PC-3 (cell line): ENCODE data around the gene ZNF365. TPM values are rescaled to one million over a fixed set of nuclear protein-coding genes. Genes with fewer than 3 reads are reported as not detected.
"Not testable (repeated sequence)": the region's sequence is repeated elsewhere in the genome, so short reads cannot be mapped to it uniquely, and the experiment has no call there.

Experiments used
- ATAC-seq: fragments of 200-7000 bp; cut with Tn5 transposase; 2 replicates; pipeline ENCODE4 v1.9.1; 2020; ENCODE audit warnings: mild to moderate bottlenecking, moderate library complexity
- BruUV-seq: library from RNA; stranded (reverse); fragments of 400-500 nt; replicated peaks from 2 replicates; lab custom pipeline; 2021; lab: Mats Ljungman, UMichigan
- CTCF ChIA-PET: fragments of 300-600 bp; sonication (Branson Sonifier 250); formaldehyde crosslinking; loops from one replicate; lab custom pipeline; 2022; ENCODE audit warnings: antibody characterized with exemption; lab: Charles Lee
- POLR2A ChIA-PET: fragments of 300-600 bp; sonication (Branson Sonifier 250); formaldehyde crosslinking; loops from one replicate; lab custom pipeline; 2022; ENCODE audit warnings: antibody characterized with exemption; ENCODE audit not compliant: unreplicated experiment; lab: Charles Lee
- DNase-seq: peaks from one replicate; pipeline ENCODE4 v3.0.0-alpha.2; 2015
- H2AFZ ChIP-seq: fragments of 300-600 bp; sonication (generic); 2 replicates; pipeline ENCODE4 v1.6.0; 2016; ENCODE audit warnings: antibody characterized with exemption, low read length
- H3F3A ChIP-seq: fragments of 300-600 bp; sonication (generic); one replicate; pipeline ENCODE4 v1.6.0; 2017; ENCODE audit warnings: antibody characterized with exemption, low read length, control low read depth, mild to moderate bottlenecking; ENCODE audit not compliant: unreplicated experiment
- H3K27ac ChIP-seq: fragments of 300-600 bp; sonication (generic); 2 replicates; pipeline ENCODE4 v1.5.1; 2016; ENCODE audit warnings: mild to moderate bottlenecking, low read length
- H3K27me3 ChIP-seq: fragments of 300-600 bp; sonication (generic); 2 replicates; pipeline ENCODE4 v1.6.1; 2016; ENCODE audit warnings: low read length, mixed read lengths
- H3K36me3 ChIP-seq: fragments of 300-600 bp; sonication (generic); 2 replicates; pipeline ENCODE4 v1.6.1; 2016; ENCODE audit warnings: low read depth, mixed run types, low read length, mixed read lengths
- H3K4me1 ChIP-seq: fragments of 300-600 bp; sonication (generic); 2 replicates; pipeline ENCODE4 v1.5.1; 2016; ENCODE audit warnings: low read length; ENCODE audit not compliant: insufficient read depth
- H3K4me2 ChIP-seq: fragments of 300-600 bp; sonication (generic); 2 replicates; pipeline ENCODE4 v1.6.0; 2016; ENCODE audit warnings: low read length
- H3K4me3 ChIP-seq: fragments of 300-600 bp; sonication (generic); 2 replicates; pipeline ENCODE4 v1.5.1; 2016; ENCODE audit warnings: mild to moderate bottlenecking, low read length, mixed read lengths
- H3K79me2 ChIP-seq: fragments of 300-600 bp; sonication (generic); 2 replicates; pipeline ENCODE4 v1.6.1; 2017; ENCODE audit warnings: low read length, mixed read lengths
- H3K9ac ChIP-seq: fragments of 300-600 bp; sonication (generic); 2 replicates; pipeline ENCODE4 v1.6.0; 2016; ENCODE audit warnings: mild to moderate bottlenecking, low read length
- H3K9me2 ChIP-seq: fragments of 300-600 bp; sonication (generic); replicated peaks from 2 replicates; pipeline ENCODE4 v1.6.1; 2016; ENCODE audit warnings: mixed run types, low read length, mixed read lengths
- H3K9me3 ChIP-seq: fragments of 300-600 bp; sonication (generic); 2 replicates; pipeline ENCODE4 v1.6.1; 2016; ENCODE audit warnings: low read length, mixed read lengths
- H4K20me1 ChIP-seq: fragments of 300-600 bp; sonication (generic); 2 replicates; pipeline ENCODE4 v1.6.1; 2016; ENCODE audit warnings: low read length, mixed read lengths
- EZH2 ChIP-seq: fragments of 300-600 bp; sonication (generic); IDR thresholded peaks from one replicate; pipeline ENCODE4 v1.6.1; 2017; ENCODE audit warnings: antibody characterized with exemption, mild to moderate bottlenecking, low read length; ENCODE audit not compliant: unreplicated experiment
- EZH2phosphoT487 ChIP-seq: fragments of 300-600 bp; sonication (generic); IDR thresholded peaks from 2 replicates; pipeline ENCODE4 v1.6.1; 2018; ENCODE audit warnings: mild to moderate bottlenecking, antibody characterized with exemption, low read length, borderline replicate concordance
- intact Hi-C: fragments of 100-400 bp; cut with micrococcal nuclease; formaldehyde crosslinking; loops from 2 replicates; pipeline ENCODE4 v1.9.0; 2023
- total RNA-seq: library from RNA; depleted of rRNA; stranded (reverse); fragments of >200 nt; gene quantifications from 2 replicates; pipeline ENCODE4 v1.2.3, GENCODE V29; 2014
- TF ChIP-seq, protein P1 (sequence below): fragments of 300-600 bp; sonication (generic); conservative IDR thresholded peaks from 2 replicates; pipeline ENCODE4 v1.5.1; 2017; ENCODE audit warnings: antibody characterized with exemption, low read depth, mild to moderate bottlenecking, low read length

ZNF365 gene
- total RNA-seq, 1 experiment from 2014 or later: 20.2 TPM

DNA sequence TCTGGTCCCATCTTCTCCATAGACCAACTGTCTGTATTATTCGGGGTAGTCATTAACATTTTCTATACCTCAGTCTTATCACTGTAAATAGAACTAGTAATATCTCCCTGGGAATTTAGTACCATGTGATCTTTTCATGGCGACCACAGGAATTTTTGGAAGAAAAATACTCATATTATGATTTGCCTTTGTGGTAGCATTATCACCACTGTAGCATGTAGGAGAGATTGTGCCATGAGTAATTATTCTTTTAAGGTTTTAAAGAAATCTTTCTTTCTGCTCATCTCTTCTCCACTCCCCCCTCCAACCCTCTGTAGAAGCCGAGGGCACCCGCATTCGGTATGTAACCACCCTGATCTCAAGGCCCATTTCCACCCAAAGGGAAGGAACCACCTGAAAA lies 25.0 kb downstream of the ZNF365 start:
- H3K9me3 ChIP-seq: no peaks in the 10 kb centered on the region
- H3F3A ChIP-seq: no peaks in the 10 kb centered on the region
- no peaks in the 10 kb centered on the region for H3K4me1 ChIP-seq
- H3K4me2 ChIP-seq: no peak overlapping the region
- H3K9ac ChIP-seq: no peak overlapping the region
- POLR2A ChIA-PET: no interaction called here
- 0 out of 2 replicates have a peak, but pooled peaks cover 5% of the 10 kb centered on the region for H3K36me3 ChIP-seq
- no peaks in the 10 kb centered on the region for H4K20me1 ChIP-seq
- no TSS peak for BruUV-seq
- no peak overlapping the region for H3K4me3 ChIP-seq
- no peak for ATAC-seq
- no peaks in the 10 kb centered on the region for H3K9me2 ChIP-seq
- no peaks in the 10 kb centered on the region for H3K79me2 ChIP-seq
- no peaks in the 10 kb centered on the region for H3K27me3 ChIP-seq
- no peak overlapping the region for H3K27ac ChIP-seq
- TF ChIP-seq, protein P1, sequence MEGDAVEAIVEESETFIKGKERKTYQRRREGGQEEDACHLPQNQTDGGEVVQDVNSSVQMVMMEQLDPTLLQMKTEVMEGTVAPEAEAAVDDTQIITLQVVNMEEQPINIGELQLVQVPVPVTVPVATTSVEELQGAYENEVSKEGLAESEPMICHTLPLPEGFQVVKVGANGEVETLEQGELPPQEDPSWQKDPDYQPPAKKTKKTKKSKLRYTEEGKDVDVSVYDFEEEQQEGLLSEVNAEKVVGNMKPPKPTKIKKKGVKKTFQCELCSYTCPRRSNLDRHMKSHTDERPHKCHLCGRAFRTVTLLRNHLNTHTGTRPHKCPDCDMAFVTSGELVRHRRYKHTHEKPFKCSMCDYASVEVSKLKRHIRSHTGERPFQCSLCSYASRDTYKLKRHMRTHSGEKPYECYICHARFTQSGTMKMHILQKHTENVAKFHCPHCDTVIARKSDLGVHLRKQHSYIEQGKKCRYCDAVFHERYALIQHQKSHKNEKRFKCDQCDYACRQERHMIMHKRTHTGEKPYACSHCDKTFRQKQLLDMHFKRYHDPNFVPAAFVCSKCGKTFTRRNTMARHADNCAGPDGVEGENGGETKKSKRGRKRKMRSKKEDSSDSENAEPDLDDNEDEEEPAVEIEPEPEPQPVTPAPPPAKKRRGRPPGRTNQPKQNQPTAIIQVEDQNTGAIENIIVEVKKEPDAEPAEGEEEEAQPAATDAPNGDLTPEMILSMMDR: no peak
- no peak for TF ChIP-seq EZH2phosphoT487
- no peak for TF ChIP-seq EZH2
- no peak overlapping the region for H2AFZ ChIP-seq
- intact Hi-C loops: no loop called here
- no peak for DNase-seq
- CTCF ChIA-PET: no interaction called here

DNA sequence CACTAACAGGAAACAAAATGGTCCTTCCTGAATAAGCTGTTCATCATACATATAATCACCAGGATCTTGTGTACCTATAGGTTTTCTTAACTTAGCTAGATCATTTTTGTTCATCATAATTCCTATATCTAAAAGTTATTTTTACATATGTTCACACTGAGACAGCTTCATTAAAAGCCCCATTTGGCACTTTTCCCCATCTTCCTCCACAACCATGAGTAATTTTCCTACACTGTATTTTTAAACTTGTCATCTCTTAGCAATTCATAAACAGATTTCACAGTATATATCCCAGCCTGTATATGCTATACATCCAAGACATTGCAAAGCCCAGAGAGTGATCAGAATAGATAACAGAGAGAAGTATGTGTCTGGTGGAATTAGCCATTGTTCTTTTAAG lies 28.3 kb downstream of the ZNF365 start:
- ATAC-seq (no peak), DNase-seq (no peak)
- ChIA-PET CTCF (interaction anchor here (0.9 kb wide), 1 partner anchor 138 kb away, joined by 4 read pairs; no protein-coding TSS in a partner anchor), POLR2A (no interaction called here)
- no peak overlapping the region for H3K9ac ChIP-seq
- no peaks in the 10 kb centered on the region for H3K27me3 ChIP-seq
- H3K79me2 ChIP-seq: no peaks in the 10 kb centered on the region
- H3K4me3 ChIP-seq: no peak overlapping the region
- no peak overlapping the region for H3K4me2 ChIP-seq
- no peaks in the 10 kb centered on the region for H3K4me1 ChIP-seq
- H3K9me3 ChIP-seq: peaks cover 5% of the 10 kb centered on the region
- H3K36me3 ChIP-seq: peaks cover 5% of the 10 kb centered on the region; the same call in 1 of the 2 replicates
- no peaks in the 10 kb centered on the region for H3K9me2 ChIP-seq
- BruUV-seq: no TSS peak
- TF ChIP-seq, protein P1: no peak
- no peak for TF ChIP-seq EZH2phosphoT487
- no peak for TF ChIP-seq EZH2
- H2AFZ ChIP-seq: no peak overlapping the region
- H4K20me1 ChIP-seq: no peaks in the 10 kb centered on the region
- no peaks in the 10 kb centered on the region for H3F3A ChIP-seq
- intact Hi-C loops: no loop called here
- no peak overlapping the region for H3K27ac ChIP-seq

- H3K4me2 ChIP-seq, BruUV-seq, H3K4me3 ChIP-seq, H3K79me2 ChIP-seq, H3K27me3 ChIP-seq, H2AFZ ChIP-seq, H3K4me1 ChIP-seq, POLR2A ChIA-PET, H4K20me1 ChIP-seq, H3F3A ChIP-seq, ATAC-seq, H3K27ac ChIP-seq, H3K36me3 ChIP-seq, CTCF ChIA-PET, H3K9ac ChIP-seq, H3K9me2 ChIP-seq, DNase-seq: not testable (repeated sequence)
- intact Hi-C loops: loop anchor here (5.0 kb wide), 1 partner anchor 373 kb away; no protein-coding TSS in a partner anchor
- H3K9me3 ChIP-seq: peaks cover 15% of the 10 kb centered on the region
Observed at GRCh38 chr10:62410528-62410927, 36.4 kb downstream of the ZNF365 start.

DNA sequence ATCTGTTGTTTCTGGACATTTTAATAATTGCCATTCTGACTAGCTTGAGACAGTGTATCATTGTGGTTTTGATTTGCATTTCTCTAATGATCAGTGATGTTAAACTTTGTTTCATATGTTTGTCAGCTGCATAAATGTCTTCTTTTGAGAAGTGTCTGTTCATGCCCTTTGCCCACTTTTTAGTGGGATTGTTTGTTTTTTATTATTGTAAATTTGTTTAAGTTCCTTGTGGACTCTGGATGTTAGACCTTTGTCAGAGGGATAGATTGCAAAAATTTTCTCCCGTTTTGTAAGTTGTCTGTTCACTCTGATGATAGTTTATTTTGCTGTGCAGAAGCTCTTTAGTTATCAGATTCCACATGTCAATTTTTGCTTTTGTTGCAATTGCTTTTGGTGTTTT lies 36.8 kb downstream of the ZNF365 start:
- H3K27me3 ChIP-seq, H3K4me1 ChIP-seq, CTCF ChIA-PET, H3K27ac ChIP-seq, ATAC-seq, H3K79me2 ChIP-seq, DNase-seq, H3K9me2 ChIP-seq, H3K4me3 ChIP-seq, H3F3A ChIP-seq, BruUV-seq, H4K20me1 ChIP-seq, H2AFZ ChIP-seq, H3K36me3 ChIP-seq, POLR2A ChIA-PET, H3K4me2 ChIP-seq, H3K9ac ChIP-seq: not testable (repeated sequence)
- H3K9me3 ChIP-seq: peaks cover 15% of the 10 kb centered on the region
- intact Hi-C loops: loop anchor here (5.0 kb wide), 1 partner anchor 374 kb away; no protein-coding TSS in a partner anchor
